GM21423 (cell line): ENCODE results near the gene MATCAP1.

ENCODE experiments used
- ATAC-seq: cut with Tn5 transposase; IDR thresholded peaks from one replicate; pipeline ENCODE4 v1.9.1; 2021; ENCODE audit warnings: mild to moderate bottlenecking, moderate library complexity; ENCODE audit not compliant: unreplicated experiment

The MATCAP1 gene

GRCh38 chr16:67208154-67208896 is 24.6 kb upstream of the MATCAP1 start:
- no peak for ATAC-seq

GRCh38 chr16:67207249-67208091 is 23.7 kb upstream of the MATCAP1 start:
- ATAC-seq: no peak

GRCh38 chr16:67206838-67207248 is 23.1 kb upstream of the MATCAP1 start:
- ATAC-seq: no peak

GRCh38 chr16:67206129-67206837 is 22.5 kb upstream of the MATCAP1 start:
- no peak for ATAC-seq

GRCh38 chr16:67204076-67204475 is 20.3 kb upstream of the MATCAP1 start:
- no peak for ATAC-seq

- no peak for ATAC-seq
Measured at GRCh38 chr16:67202956-67203493, 19.3 kb upstream of the MATCAP1 start.

- no peak for ATAC-seq
Measured at GRCh38 chr16:67202426-67202825, 18.7 kb upstream of the MATCAP1 start.

GRCh38 chr16:67201411-67202345 is 17.9 kb upstream of the MATCAP1 start:
- no peak for ATAC-seq

GRCh38 chr16:67200491-67200890 is 16.7 kb upstream of the MATCAP1 start:
- ATAC-seq: no peak

- no peak for ATAC-seq
Measured at GRCh38 chr16:67199808-67200198, 16.0 kb upstream of the MATCAP1 start.

- no peak for ATAC-seq
Measured at GRCh38 chr16:67199011-67199807, 15.4 kb upstream of the MATCAP1 start, which contains the start of gene ELMO3. Gene ELMO3 (plus strand): TSS chr16:67199131. CDS start chr16:67199327, 196 bp downstream.

GRCh38 chr16:67198238-67198734 is 14.5 kb upstream of the MATCAP1 start:
- ATAC-seq: no peak

- ATAC-seq: no peak
Measured at GRCh38 chr16:67197704-67198103, 13.9 kb upstream of the MATCAP1 start.

GRCh38 chr16:67196881-67197280 is 13.1 kb upstream of the MATCAP1 start:
- ATAC-seq: no peak

GRCh38 chr16:67195676-67196075 is 11.9 kb upstream of the MATCAP1 start:
- no peak for ATAC-seq

- ATAC-seq: no peak
Measured at GRCh38 chr16:67194260-67194659, 10.5 kb upstream of the MATCAP1 start.

GRCh38 chr16:67193536-67193935 is 9.8 kb upstream of the MATCAP1 start:
- no peak for ATAC-seq

GRCh38 chr16:67192781-67193361 is 9.1 kb upstream of the MATCAP1 start:
- no peak for ATAC-seq
